Sigmoid colon (tissue), 4 donors: Measurements from ENCODE around the gene ADCY2.

Experiments used
- POLR2A ChIP-seq, 2 donors: fragments of 450-650 bp; IDR thresholded peaks; one replicate each; pipeline ENCODE4 v1.6.1; 2016; ENCODE audit warnings: antibody characterized with exemption in 2 of 2, mild to moderate bottlenecking in 2 of 2, moderate library complexity in 2 of 2
- POLR2AphosphoS5 ChIP-seq, 4 donors: sonication (generic); formaldehyde crosslinking; IDR thresholded peaks; one replicate each; pipeline ENCODE4 v1.6.1; 2017; ENCODE audit warnings: antibody characterized with exemption in 4 of 4
- TF ChIP-seq, protein P1 (sequence below), 4 experiments: fragments of 450-650 bp in 3 of 4; fragments of 200-600 bp in 1 of 4; IDR thresholded peaks; one replicate each; pipeline ENCODE4 v1.5.1; 2016 to 2019; ENCODE audit warnings: antibody characterized with exemption in 4 of 4, mild to moderate bottlenecking in 3 of 4, moderate library complexity in 2 of 4

- TF ChIP-seq POLR2A (IDR thresholded peaks at IDR 0.05) (no peak), POLR2AphosphoS5 (IDR thresholded peaks at IDR 0.05) (no peak)
- TF ChIP-seq, protein P1, sequence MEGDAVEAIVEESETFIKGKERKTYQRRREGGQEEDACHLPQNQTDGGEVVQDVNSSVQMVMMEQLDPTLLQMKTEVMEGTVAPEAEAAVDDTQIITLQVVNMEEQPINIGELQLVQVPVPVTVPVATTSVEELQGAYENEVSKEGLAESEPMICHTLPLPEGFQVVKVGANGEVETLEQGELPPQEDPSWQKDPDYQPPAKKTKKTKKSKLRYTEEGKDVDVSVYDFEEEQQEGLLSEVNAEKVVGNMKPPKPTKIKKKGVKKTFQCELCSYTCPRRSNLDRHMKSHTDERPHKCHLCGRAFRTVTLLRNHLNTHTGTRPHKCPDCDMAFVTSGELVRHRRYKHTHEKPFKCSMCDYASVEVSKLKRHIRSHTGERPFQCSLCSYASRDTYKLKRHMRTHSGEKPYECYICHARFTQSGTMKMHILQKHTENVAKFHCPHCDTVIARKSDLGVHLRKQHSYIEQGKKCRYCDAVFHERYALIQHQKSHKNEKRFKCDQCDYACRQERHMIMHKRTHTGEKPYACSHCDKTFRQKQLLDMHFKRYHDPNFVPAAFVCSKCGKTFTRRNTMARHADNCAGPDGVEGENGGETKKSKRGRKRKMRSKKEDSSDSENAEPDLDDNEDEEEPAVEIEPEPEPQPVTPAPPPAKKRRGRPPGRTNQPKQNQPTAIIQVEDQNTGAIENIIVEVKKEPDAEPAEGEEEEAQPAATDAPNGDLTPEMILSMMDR (IDR thresholded peaks at IDR 0.05), result no peak
These were observed 15.1 kb downstream of the ADCY2 start for GRCh38 chr5:7410936-7411511.
